Bladder microvascular endothelial cell (primary cell): ENCODE results near the gene SLC36A3. TPM values are rescaled to one million over a fixed set of nuclear protein-coding genes. Genes with fewer than 3 reads are reported as not detected.

Source experiments
- total RNA-seq: library from RNA; depleted of rRNA; stranded (reverse); fragments of >200 nt; gene quantifications from 2 replicates; pipeline ENCODE4 v1.2.3, GENCODE V29; 2014

The SLC36A3 gene
- not detected in 2 replicates for total RNA-seq

GRCh38 chr5:151303666-151304065 is at the start of gene SLC36A3:
TSS of gene SLC36A3 (minus strand) at chr5:151303766. CDS start at chr5:151303354, 412 bp downstream.

GRCh38 chr5:151347369-151347768 is 43.8 kb upstream of the SLC36A3 start, which contains the start of gene SLC36A2:
TSS of gene SLC36A2 (minus strand) at chr5:151347559. CDS start at chr5:151347460, 99 bp downstream.

GRCh38 chr5:151252762-151253604 is 50.6 kb downstream of the SLC36A3 start, which contains the start of gene GM2A:
TSS of gene GM2A (plus strand) at chr5:151253185. CDS start at chr5:151253217, 32 bp downstream.

Other genes starting within 250 kb of the SLC36A3 start
- gene TNIP1, start 222.7 kb downstream of the SLC36A3 start, total RNA-seq, result 70.9 and 191 TPM in 2 replicates
- 187 and 365 TPM in 2 replicates for gene ANXA6, start 146.0 kb downstream of the SLC36A3 start, total RNA-seq
- gene CCDC69, start 79.7 kb downstream of the SLC36A3 start, total RNA-seq, result 5.1 and 7.1 TPM in 2 replicates
- gene GM2A, start 50.6 kb downstream of the SLC36A3 start, total RNA-seq, result 11.5 and 15.4 TPM in 2 replicates
- gene SLC36A2, start 43.8 kb upstream of the SLC36A3 start, total RNA-seq, result not detected in 2 replicates
- gene SLC36A1, start 143.8 kb upstream of the SLC36A3 start, total RNA-seq, result 1.9 and 3.2 TPM in 2 replicates